ENCODE measurements around the gene CSPG4. TPM values are rescaled to one million over a fixed set of nuclear protein-coding genes. Genes with fewer than 3 reads are reported as not detected.

Gene CSPG4
- polyA plus RNA-seq, 1 donor (not counting 4 experiments of a cell fraction or from before 2014, with no cell fraction given), result 0.67 TPM

DNA sequence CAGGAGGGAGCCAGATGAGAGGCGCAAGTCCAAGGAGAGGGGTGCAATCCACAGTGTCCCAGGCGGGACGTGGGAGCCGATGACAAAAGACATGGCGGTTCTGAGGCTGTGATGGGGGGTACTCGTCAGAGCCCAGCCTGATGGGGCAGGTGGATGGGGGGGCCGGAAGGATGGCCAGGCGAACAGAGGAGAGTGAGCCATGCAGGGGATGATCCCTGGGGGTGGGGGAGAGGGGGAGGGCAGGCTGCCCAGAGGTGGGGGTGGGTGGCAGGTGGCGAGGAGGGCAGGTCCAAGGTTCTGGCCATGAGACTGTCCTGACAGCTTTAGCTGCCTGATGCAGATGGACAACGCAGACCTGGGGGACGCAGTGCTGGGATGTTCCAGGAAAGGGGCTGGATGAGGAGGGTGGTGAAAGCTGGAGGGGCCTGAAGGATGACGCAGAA, 8.9 kb upstream of the CSPG4 start:
- H3K9ac ChIP-seq (ENCODE audit: control insufficient read depth, extremely low read depth, insufficient read depth, low read length), result no peak overlapping the region
- H3K36me3 ChIP-seq (ENCODE audit: control insufficient read depth in 2 of 2, extremely low read depth in 1 of 2, insufficient read depth in 2 of 2, low read length in 2 of 2), result no peaks in the 10 kb centered on the region
- H3K27me3 ChIP-seq (ENCODE audit: control insufficient read depth, extremely low read depth, insufficient read depth, low read length), result no peaks in the 10 kb centered on the region
- H3K9me1 ChIP-seq (ENCODE audit: control insufficient read depth, extremely low read depth, insufficient read depth, low read length), result no peaks in the 10 kb centered on the region
- no peaks in the 10 kb centered on the region for H3K9me3 ChIP-seq (ENCODE audit: control insufficient read depth, low read depth, low read length)
- H3K4me3 ChIP-seq (ENCODE audit: control insufficient read depth in 2 of 3, extremely low read depth in 1 of 3, insufficient read depth in 2 of 3, low read depth in 1 of 3, low read length in 3 of 3), result no peak overlapping the region
- no peak for TF ChIP-seq EZH2 (IDR thresholded peaks at IDR 0.05; ENCODE audit: low read length)
- TF ChIP-seq, protein P1, sequence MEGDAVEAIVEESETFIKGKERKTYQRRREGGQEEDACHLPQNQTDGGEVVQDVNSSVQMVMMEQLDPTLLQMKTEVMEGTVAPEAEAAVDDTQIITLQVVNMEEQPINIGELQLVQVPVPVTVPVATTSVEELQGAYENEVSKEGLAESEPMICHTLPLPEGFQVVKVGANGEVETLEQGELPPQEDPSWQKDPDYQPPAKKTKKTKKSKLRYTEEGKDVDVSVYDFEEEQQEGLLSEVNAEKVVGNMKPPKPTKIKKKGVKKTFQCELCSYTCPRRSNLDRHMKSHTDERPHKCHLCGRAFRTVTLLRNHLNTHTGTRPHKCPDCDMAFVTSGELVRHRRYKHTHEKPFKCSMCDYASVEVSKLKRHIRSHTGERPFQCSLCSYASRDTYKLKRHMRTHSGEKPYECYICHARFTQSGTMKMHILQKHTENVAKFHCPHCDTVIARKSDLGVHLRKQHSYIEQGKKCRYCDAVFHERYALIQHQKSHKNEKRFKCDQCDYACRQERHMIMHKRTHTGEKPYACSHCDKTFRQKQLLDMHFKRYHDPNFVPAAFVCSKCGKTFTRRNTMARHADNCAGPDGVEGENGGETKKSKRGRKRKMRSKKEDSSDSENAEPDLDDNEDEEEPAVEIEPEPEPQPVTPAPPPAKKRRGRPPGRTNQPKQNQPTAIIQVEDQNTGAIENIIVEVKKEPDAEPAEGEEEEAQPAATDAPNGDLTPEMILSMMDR (optimal IDR thresholded peaks at IDR 0.05 in 1 of 3, IDR thresholded peaks at IDR 0.05 in 1 of 3, conservative IDR thresholded peaks at IDR 0.05 in 1 of 3; ENCODE audit: extremely low read depth in 1 of 3, insufficient read depth in 2 of 3, low read length in 3 of 3), result no peak
- H2AFZ ChIP-seq (ENCODE audit: control insufficient read depth, low read length), result no peak overlapping the region
- FAIRE-seq (no peak), DNase-seq (ENCODE audit: low read depth, low spot score) (no peak)
- no peaks in the 10 kb centered on the region for H4K20me1 ChIP-seq (ENCODE audit: control insufficient read depth, extremely low read depth, insufficient read depth, low read length)
- no peak overlapping the region for H3K27ac ChIP-seq (ENCODE audit: control insufficient read depth, insufficient read depth, low read length)
- H3K4me1 ChIP-seq (ENCODE audit: control insufficient read depth, extremely low read depth, insufficient read depth, low read length), result peaks cover 25% of the 10 kb centered on the region
- dilution Hi-C loops (cut with MboI; ENCODE audit: extremely low pct_ligation_motif_present, low sequenced_read_pairs), result no loop called here
- H3K4me2 ChIP-seq (ENCODE audit: control insufficient read depth, extremely low read depth, insufficient read depth, low read depth, low read length), result no peak overlapping the region
- H3K79me2 ChIP-seq (ENCODE audit: control insufficient read depth, insufficient read depth, low read length), result no peaks in the 10 kb centered on the region

DNA sequence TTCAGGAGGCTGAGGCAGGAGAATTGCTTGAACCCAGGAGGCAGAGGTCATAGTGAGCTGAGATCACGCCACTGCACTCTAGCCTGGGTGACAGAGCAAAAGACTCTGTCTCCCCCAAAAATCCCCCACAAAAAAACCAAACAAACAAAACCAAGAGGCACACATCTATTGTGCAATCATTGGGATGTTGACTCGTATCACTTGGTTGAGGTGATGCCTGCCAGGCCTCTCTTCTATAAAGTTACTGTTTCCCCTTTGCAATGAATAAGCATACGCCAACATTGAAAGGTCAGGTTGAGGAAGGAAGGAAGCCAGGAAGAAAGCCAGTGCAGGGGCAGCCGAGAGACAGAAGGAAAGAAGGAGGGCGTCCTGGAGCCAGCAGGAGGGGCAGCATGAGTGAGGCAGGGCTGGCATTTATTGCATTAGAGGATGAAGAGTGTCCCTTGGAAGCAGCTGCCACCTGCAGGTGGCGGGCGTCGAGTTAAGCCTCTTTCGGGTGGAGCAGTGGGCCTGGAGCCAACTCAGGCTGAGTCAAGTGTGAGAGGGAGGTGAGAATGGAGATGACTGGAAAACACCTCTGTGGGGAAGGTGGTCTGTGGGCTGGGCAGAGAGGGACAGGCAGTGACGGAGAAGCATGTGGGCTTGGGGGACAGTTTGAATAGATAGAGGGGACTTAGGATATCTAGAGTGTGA, 8.3 kb upstream of the CSPG4 start:
- Histone ChIP-seq H3K4me1 (ENCODE audit: control insufficient read depth, extremely low read depth, insufficient read depth, low read length) (peaks cover 25% of the 10 kb centered on the region), H3K27me3 (ENCODE audit: control insufficient read depth, extremely low read depth, insufficient read depth, low read length) (no peaks in the 10 kb centered on the region), H3K79me2 (ENCODE audit: control insufficient read depth, insufficient read depth, low read length) (no peaks in the 10 kb centered on the region), H3K4me2 (ENCODE audit: control insufficient read depth, extremely low read depth, insufficient read depth, low read depth, low read length) (no peak overlapping the region), H3K9ac (ENCODE audit: control insufficient read depth, extremely low read depth, insufficient read depth, low read length) (peak overlapping the region; percentile 13), H3K36me3 (ENCODE audit: control insufficient read depth in 2 of 2, extremely low read depth in 1 of 2, insufficient read depth in 2 of 2, low read length in 2 of 2) (no peaks in the 10 kb centered on the region), H2AFZ (ENCODE audit: control insufficient read depth, low read length) (no peak overlapping the region), H4K20me1 (ENCODE audit: control insufficient read depth, extremely low read depth, insufficient read depth, low read length) (no peaks in the 10 kb centered on the region), H3K27ac (ENCODE audit: control insufficient read depth, insufficient read depth, low read length) (no peak overlapping the region), H3K9me1 (ENCODE audit: control insufficient read depth, extremely low read depth, insufficient read depth, low read length) (no peaks in the 10 kb centered on the region), H3K4me3 (ENCODE audit: control insufficient read depth in 2 of 3, extremely low read depth in 1 of 3, insufficient read depth in 2 of 3, low read depth in 1 of 3, low read length in 3 of 3) (no peak overlapping the region), H3K9me3 (ENCODE audit: control insufficient read depth, low read depth, low read length) (no peaks in the 10 kb centered on the region)
- DNase-seq (ENCODE audit: low read depth, low spot score) (peak; percentile 84), FAIRE-seq (peak; percentile 85)
- dilution Hi-C loops (cut with MboI; ENCODE audit: extremely low pct_ligation_motif_present, low sequenced_read_pairs), result no loop called here
- no peak for TF ChIP-seq EZH2 (IDR thresholded peaks at IDR 0.05; ENCODE audit: low read length)
- TF ChIP-seq, protein P1 (optimal IDR thresholded peaks at IDR 0.05 in 1 of 3, IDR thresholded peaks at IDR 0.05 in 1 of 3, conservative IDR thresholded peaks at IDR 0.05 in 1 of 3; ENCODE audit: extremely low read depth in 1 of 3, insufficient read depth in 2 of 3, low read length in 3 of 3), result peak; percentile 72 to 78 (median 76)
